ENCODE data around the gene TRIM25. TPM values are rescaled to one million over a fixed set of nuclear protein-coding genes. Genes with fewer than 3 reads are reported as not detected.

Gene TRIM25
- total RNA-seq, 1 donor from 2014 or later: 25.6 TPM

DNA sequence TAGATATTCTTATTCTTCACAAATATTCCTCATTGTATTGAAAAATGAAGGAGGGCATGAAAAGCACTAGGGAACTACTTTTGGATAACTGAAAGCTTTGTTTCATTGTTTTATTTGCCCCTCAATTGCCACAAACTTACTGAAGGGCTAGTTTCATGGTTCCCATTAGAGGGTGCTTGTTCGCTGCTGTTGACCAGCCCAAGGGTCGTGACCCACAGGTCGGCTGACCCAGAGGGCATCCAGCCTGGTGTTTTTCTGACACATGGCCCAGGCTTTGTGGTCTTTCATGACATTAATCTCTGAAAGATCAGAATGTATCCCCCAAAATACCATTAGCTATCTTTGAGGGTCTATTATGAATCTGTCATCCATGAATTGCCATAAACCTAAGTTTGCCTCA lies 49.9 kb downstream of the TRIM25 start:
- peak; percentile 20 for DNase-seq (ENCODE audit: low read depth, low spot score)
- Mint-ChIP-seq H3K4me3 (peak overlapping the region; percentile 10), H3K27ac (ENCODE audit: unreplicated experiment) (no peak overlapping the region)

DNA sequence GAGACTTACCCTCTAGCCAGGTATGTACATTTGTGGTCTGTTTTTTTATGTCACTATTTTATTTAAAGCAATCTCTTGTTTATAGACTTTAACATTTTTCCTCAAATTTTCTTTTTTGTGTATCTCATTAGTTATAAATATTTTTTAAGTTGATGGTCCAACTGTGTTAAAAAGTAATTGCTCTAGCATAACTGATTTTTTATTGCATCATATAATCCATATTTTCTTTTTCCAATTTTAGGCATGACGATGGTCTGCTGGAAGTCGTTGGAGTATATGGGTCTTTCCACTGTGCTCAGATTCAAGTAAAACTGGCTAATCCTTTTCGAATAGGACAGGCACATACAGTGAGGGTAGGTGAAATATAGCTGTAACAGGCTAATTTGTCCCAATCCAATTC lies 52.0 kb downstream of the TRIM25 start:
- no peaks in the 10 kb centered on the region for H3K36me3 Mint-ChIP-seq (ENCODE audit: low read depth)
- H3K27ac Mint-ChIP-seq (ENCODE audit: unreplicated experiment): no peak overlapping the region
- DNase-seq (ENCODE audit: low read depth, low spot score): no peak
- H3K9me3 Mint-ChIP-seq: no peaks in the 10 kb centered on the region
- peaks cover 26% of the 10 kb centered on the region for H3K4me1 Mint-ChIP-seq
- H3K27me3 Mint-ChIP-seq (ENCODE audit: low read depth): no peaks in the 10 kb centered on the region
- TF ChIP-seq CTCF (conservative IDR thresholded peaks at IDR 0.05): no peak
- H3K4me3 Mint-ChIP-seq: no peak overlapping the region

More for the DNA sequence above, 49.9 kb downstream of the TRIM25 start:
- Mint-ChIP-seq H3K27me3 (ENCODE audit: low read depth) (no peaks in the 10 kb centered on the region), H3K9me3 (no peaks in the 10 kb centered on the region), H3K36me3 (ENCODE audit: low read depth) (no peaks in the 10 kb centered on the region), H3K4me1 (peaks cover 26% of the 10 kb centered on the region)
- TF ChIP-seq CTCF (conservative IDR thresholded peaks at IDR 0.05): no peak

GRCh38 chr17:56851008-56851407 lies 62.8 kb downstream of the TRIM25 start:
- TF ChIP-seq CTCF (conservative IDR thresholded peaks at IDR 0.05): no peak
- H3K27ac Mint-ChIP-seq (ENCODE audit: unreplicated experiment): no peak overlapping the region
- peaks cover 3% of the 10 kb centered on the region for H3K36me3 Mint-ChIP-seq (ENCODE audit: low read depth)
- no peak for DNase-seq (ENCODE audit: low read depth, low spot score)
- no peak overlapping the region for H3K4me3 Mint-ChIP-seq
- no peaks in the 10 kb centered on the region for H3K9me3 Mint-ChIP-seq
- H3K27me3 Mint-ChIP-seq (ENCODE audit: low read depth): no peaks in the 10 kb centered on the region
- H3K4me1 Mint-ChIP-seq: no peaks in the 10 kb centered on the region

GRCh38 chr17:56850591-56850990 lies 63.3 kb downstream of the TRIM25 start:
- DNase-seq (ENCODE audit: low read depth, low spot score): no peak
- Mint-ChIP-seq H3K36me3 (ENCODE audit: low read depth) (peaks cover 4% of the 10 kb centered on the region), H3K27ac (ENCODE audit: unreplicated experiment) (no peak overlapping the region), H3K4me1 (no peaks in the 10 kb centered on the region), H3K4me3 (no peak overlapping the region), H3K9me3 (no peaks in the 10 kb centered on the region), H3K27me3 (ENCODE audit: low read depth) (no peaks in the 10 kb centered on the region)
- no peak for TF ChIP-seq CTCF (conservative IDR thresholded peaks at IDR 0.05)

DNA sequence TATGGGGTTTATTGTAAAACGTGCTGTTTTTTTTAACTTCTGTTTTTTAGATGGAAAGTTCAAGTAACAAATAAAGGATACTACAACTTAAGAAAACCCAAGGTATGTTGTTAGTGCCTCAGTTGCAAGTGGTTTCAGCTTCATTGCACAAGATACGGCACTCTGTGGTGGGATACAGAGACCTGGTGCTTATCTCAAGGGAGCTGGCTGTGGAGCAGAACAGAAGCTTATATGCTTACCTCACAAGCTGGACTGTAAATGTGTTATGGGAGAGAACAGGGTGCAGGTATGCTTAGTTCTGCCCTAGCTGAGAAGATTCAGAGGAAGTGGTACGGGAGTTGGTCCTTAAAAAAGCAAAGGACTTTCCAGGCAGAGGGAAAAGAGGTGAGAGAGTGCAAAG lies 64.7 kb downstream of the TRIM25 start:
- Mint-ChIP-seq H3K4me3 (no peak overlapping the region), H3K27me3 (ENCODE audit: low read depth) (no peaks in the 10 kb centered on the region), H3K36me3 (ENCODE audit: low read depth) (peaks cover 4% of the 10 kb centered on the region), H3K27ac (ENCODE audit: unreplicated experiment) (no peak overlapping the region), H3K4me1 (no peaks in the 10 kb centered on the region), H3K9me3 (no peaks in the 10 kb centered on the region)
- no peak for TF ChIP-seq CTCF (conservative IDR thresholded peaks at IDR 0.05)
- no peak for DNase-seq (ENCODE audit: low read depth, low spot score)

DNA sequence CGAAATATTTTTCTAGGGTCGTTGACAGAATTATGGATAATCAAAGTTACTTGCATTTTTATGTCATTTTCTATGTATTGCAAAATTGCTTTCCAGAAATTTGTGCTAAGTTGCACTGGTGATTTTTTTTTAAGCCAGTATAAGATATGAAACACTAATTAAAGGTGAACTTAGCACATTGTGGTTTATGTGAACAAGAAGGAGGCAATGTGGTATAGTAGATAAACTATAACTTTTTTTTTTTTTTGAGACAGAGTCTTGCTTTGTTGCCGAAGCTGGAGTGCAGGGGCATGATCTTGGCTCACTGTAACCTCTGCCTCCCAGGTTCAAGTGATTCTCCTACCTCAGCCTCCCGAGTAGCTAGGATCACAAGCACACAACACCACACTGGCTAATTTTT lies 66.7 kb downstream of the TRIM25 start:
- H3K4me3 Mint-ChIP-seq: no peak overlapping the region
- H3K27me3 Mint-ChIP-seq (ENCODE audit: low read depth): no peaks in the 10 kb centered on the region
- DNase-seq (ENCODE audit: low read depth, low spot score): no peak
- H3K27ac Mint-ChIP-seq (ENCODE audit: unreplicated experiment): no peak overlapping the region
- H3K36me3 Mint-ChIP-seq (ENCODE audit: low read depth): peaks cover 4% of the 10 kb centered on the region
- TF ChIP-seq CTCF (conservative IDR thresholded peaks at IDR 0.05): no peak
- no peaks in the 10 kb centered on the region for H3K4me1 Mint-ChIP-seq
- no peaks in the 10 kb centered on the region for H3K9me3 Mint-ChIP-seq

Data from neural crest cell (in vitro differentiated cells).